Activated CD8-positive, alpha-beta T cell treated with anti-CD3 and anti-CD28 coated beads for 36 hours (primary cell): ENCODE data around the gene SRRT. TPM values are rescaled to one million over a fixed set of nuclear protein-coding genes. Genes with fewer than 3 reads are reported as not detected.
A peak's percentile ranks its signal among the peaks of the same experiment; 100 is the strongest.

Source experiments
- ATAC-seq: fragments of 200-7000 bp; cut with Tn5 transposase; one replicate; pipeline ENCODE4 v1.10.0; 2021; ENCODE audit warnings: mild to moderate bottlenecking, moderate library complexity
- CTCF ChIA-PET: fragments of 350-600 bp; sonication (Branson Sonifier 250); formaldehyde crosslinking; loops from one replicate; lab custom pipeline; 2021; ENCODE audit warnings: antibody characterized with exemption; lab: Charles Lee
- POLR2A ChIA-PET: fragments of 350-600 bp; sonication (Branson Sonifier 250); formaldehyde crosslinking; loops from one replicate; lab custom pipeline; 2021; ENCODE audit warnings: antibody characterized with exemption; lab: Charles Lee
- DNase-seq: peaks from one replicate; pipeline ENCODE4 v3.0.0-alpha.2; 2020
- H3K27ac Mint-ChIP-seq: one replicate; pipeline ENCODE4 v1.8.0; 2021; ENCODE audit warnings: mild to moderate bottlenecking, mixed read lengths
- H3K27me3 Mint-ChIP-seq: one replicate; pipeline ENCODE4 v1.8.0; 2021; ENCODE audit warnings: mixed read lengths
- H3K36me3 Mint-ChIP-seq: one replicate; pipeline ENCODE4 v1.8.0; 2021; ENCODE audit warnings: low read depth, mixed read lengths
- H3K4me1 Mint-ChIP-seq: one replicate; pipeline ENCODE4 v1.8.0; 2021; ENCODE audit warnings: low read depth, mixed read lengths
- H3K4me3 Mint-ChIP-seq: one replicate; pipeline ENCODE4 v1.8.0; 2021; ENCODE audit warnings: mild to moderate bottlenecking, moderate library complexity, mixed read lengths
- H3K9me3 Mint-ChIP-seq: one replicate; pipeline ENCODE4 v1.8.0; 2021; ENCODE audit warnings: mixed read lengths
- intact Hi-C: fragments of 100-400 bp; cut with micrococcal nuclease; formaldehyde crosslinking; loops from one replicate; pipeline ENCODE4 v1.10.0; 2022
- total RNA-seq, 2 experiments: library from RNA; stranded (reverse); gene quantifications; one replicate each; pipeline ENCODE4 v1.2.3, GENCODE V29; 2021
- TF ChIP-seq, protein P1 (sequence below): fragments of 200-600 bp; IDR thresholded peaks from one replicate; pipeline ENCODE4 v1.8.0; 2022; ENCODE audit warnings: antibody characterized with exemption, mild to moderate bottlenecking

The SRRT gene
- total RNA-seq, 2 experiments from 2014 or later, result 211 to 239 TPM

- Mint-ChIP-seq H3K4me1 (peaks cover 52% of the 10 kb centered on the region), H3K27ac (peak overlapping the region; percentile 94), H3K27me3 (peaks cover 13% of the 10 kb centered on the region), H3K9me3 (no peaks in the 10 kb centered on the region), H3K36me3 (peaks cover 60% of the 10 kb centered on the region), H3K4me3 (peak overlapping the region; percentile 73)
- TF ChIP-seq, protein P1, sequence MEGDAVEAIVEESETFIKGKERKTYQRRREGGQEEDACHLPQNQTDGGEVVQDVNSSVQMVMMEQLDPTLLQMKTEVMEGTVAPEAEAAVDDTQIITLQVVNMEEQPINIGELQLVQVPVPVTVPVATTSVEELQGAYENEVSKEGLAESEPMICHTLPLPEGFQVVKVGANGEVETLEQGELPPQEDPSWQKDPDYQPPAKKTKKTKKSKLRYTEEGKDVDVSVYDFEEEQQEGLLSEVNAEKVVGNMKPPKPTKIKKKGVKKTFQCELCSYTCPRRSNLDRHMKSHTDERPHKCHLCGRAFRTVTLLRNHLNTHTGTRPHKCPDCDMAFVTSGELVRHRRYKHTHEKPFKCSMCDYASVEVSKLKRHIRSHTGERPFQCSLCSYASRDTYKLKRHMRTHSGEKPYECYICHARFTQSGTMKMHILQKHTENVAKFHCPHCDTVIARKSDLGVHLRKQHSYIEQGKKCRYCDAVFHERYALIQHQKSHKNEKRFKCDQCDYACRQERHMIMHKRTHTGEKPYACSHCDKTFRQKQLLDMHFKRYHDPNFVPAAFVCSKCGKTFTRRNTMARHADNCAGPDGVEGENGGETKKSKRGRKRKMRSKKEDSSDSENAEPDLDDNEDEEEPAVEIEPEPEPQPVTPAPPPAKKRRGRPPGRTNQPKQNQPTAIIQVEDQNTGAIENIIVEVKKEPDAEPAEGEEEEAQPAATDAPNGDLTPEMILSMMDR, result no peak
- ATAC-seq, result peak; percentile 31
- ChIA-PET POLR2A (interaction anchor here (0.6 to 7.4 kb wide), 4 partner anchors 12 to 741 kb away, joined by 3 to 167 read pairs (median 4); partner anchors contain the start of genes FIS1, PLOD3, SRRT and ZNHIT1), CTCF (interaction anchor here (0.6 to 2.6 kb wide), 8 partner anchors 10 to 235 kb away, joined by 3 to 9 read pairs (median 4); partner anchors contain the start of genes POP7, SLC12A9 and SRRT)
- intact Hi-C loops, result no loop called here
- peak; percentile 79 for DNase-seq
These were observed 12.8 kb downstream of the SRRT start for GRCh38 chr7:100887516-100888290.

- TF ChIP-seq, protein P1, result no peak
These were observed 13.5 kb downstream of the SRRT start for GRCh38 chr7:100888291-100888987.

DNA sequence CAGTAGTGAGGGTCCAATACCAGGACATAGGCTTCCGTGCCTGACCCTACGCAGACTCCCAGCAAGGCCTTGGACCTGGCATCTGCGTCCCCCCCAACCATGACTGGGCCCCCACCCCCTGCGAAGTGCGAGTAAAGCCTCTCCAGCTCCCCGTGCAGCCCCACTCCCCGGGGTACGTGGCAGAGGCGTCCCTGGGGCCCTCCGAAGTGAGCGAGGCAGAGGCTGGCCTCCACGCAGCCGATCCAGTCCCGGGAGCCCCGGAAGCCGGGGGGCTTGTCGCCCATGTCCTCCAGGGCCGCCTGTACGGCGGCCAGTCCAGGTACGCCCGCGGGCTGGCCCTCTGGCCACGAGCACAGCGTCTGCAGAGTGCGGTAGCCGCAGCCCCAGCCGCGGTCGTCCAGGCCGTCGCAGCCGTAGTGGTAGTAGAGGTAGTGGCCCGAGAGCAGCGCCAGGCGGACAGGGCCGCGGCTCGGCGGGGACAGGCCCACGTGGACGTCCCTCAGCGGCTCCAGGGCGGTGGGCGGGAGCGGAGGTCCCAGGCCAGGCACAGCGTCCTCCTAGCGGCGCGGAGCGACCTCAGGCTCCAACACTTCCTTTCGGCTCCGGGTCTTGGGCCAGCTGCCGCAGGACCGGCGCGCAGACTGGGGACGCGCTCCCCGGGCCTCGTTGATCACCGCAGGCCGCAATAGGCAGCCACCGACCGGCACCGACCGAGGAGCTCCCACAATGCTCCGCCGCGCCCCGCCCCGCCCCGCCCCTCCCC is 14.3 kb downstream of the SRRT start, which contains the start of gene UFSP1:
Gene UFSP1, minus strand, starts transcription at position 728 of the 763 bp plus-strand sequence. Its CDS starts 444 bp downstream, at position 284.
- peaks cover 43% of the 10 kb centered on the region for H3K4me1 Mint-ChIP-seq
- peaks cover 48% of the 10 kb centered on the region for H3K36me3 Mint-ChIP-seq
- H3K9me3 Mint-ChIP-seq, result no peaks in the 10 kb centered on the region
- H3K4me3 Mint-ChIP-seq, result peak within 1 kb of the TSS; percentile 73
- H3K27me3 Mint-ChIP-seq, result peaks cover 23% of the 10 kb centered on the region
- ATAC-seq (peak; percentile 37), DNase-seq (no peak)
- CTCF ChIA-PET, result interaction anchor here (0.6 to 1.9 kb wide), 17 partner anchors 9 to 304 kb away, joined by 3 to 9 read pairs (median 4); partner anchors contain the start of genes POP7, SLC12A9 and SRRT
- intact Hi-C loops, result no loop called here
- POLR2A ChIA-PET, result interaction anchor here (0.7 to 7.4 kb wide), 10 partner anchors 8 to 432 kb away, joined by 3 to 167 read pairs (median 3); partner anchors contain the start of genes IFT22, MOSPD3, MUC3A and PLOD3
- TF ChIP-seq, protein P1, result no peak
- H3K27ac Mint-ChIP-seq, result peak within 1 kb of the TSS; percentile 94

More at GRCh38 chr7:100888291-100888987, 13.5 kb downstream of the SRRT start:
- no peak for ATAC-seq
- H3K9me3 Mint-ChIP-seq, result no peaks in the 10 kb centered on the region
- peaks cover 17% of the 10 kb centered on the region for H3K27me3 Mint-ChIP-seq
- intact Hi-C loops, result no loop called here
- H3K4me1 Mint-ChIP-seq, result peaks cover 47% of the 10 kb centered on the region
- DNase-seq, result no peak
- CTCF ChIA-PET, result interaction anchor here (1.2 to 2.6 kb wide), 5 partner anchors 11 to 183 kb away, joined by 3 to 9 read pairs (median 3); partner anchors contain the start of genes POP7 and SRRT
- peak overlapping the region; percentile 94 for H3K27ac Mint-ChIP-seq
- POLR2A ChIA-PET, result interaction anchor here (0.7 to 7.4 kb wide), 5 partner anchors 7 to 363 kb away, joined by 3 to 167 read pairs (median 3); partner anchors contain the start of genes PLOD3, SRRT, TRIP6 and ZNHIT1
- peak overlapping the region; percentile 73 for H3K4me3 Mint-ChIP-seq
- H3K36me3 Mint-ChIP-seq, result peaks cover 55% of the 10 kb centered on the region

GRCh38 chr7:100890653-100891567 is 16.0 kb downstream of the SRRT start:
- peaks cover 32% of the 10 kb centered on the region for H3K4me1 Mint-ChIP-seq
- DNase-seq, result no peak
- H3K27me3 Mint-ChIP-seq, result peaks cover 27% of the 10 kb centered on the region
- POLR2A ChIA-PET, result interaction anchor here (1.0 to 7.4 kb wide), 3 partner anchors 15 to 353 kb away, joined by 3 to 167 read pairs (median 5); partner anchors contain the start of genes SLC12A9 and SRRT
- no peaks in the 10 kb centered on the region for H3K9me3 Mint-ChIP-seq
- H3K4me3 Mint-ChIP-seq, result peak overlapping the region; percentile 73
- CTCF ChIA-PET, result interaction anchor here (0.7 to 2.5 kb wide), 7 partner anchors 16 to 302 kb away, joined by 3 to 9 read pairs (median 6); partner anchors contain the start of gene SRRT
- ATAC-seq, result no peak
- TF ChIP-seq, protein P1, result no peak
- intact Hi-C loops, result no loop called here
- no peak overlapping the region for H3K27ac Mint-ChIP-seq
- peaks cover 31% of the 10 kb centered on the region for H3K36me3 Mint-ChIP-seq
